SK-N-SH treated with all-trans-retinoic acid at 6 μM for 48 hours (cell line): ENCODE data around the gene CTIF.

ENCODE experiments used
- ISL1 ChIP-seq: fragments of 250-450 bp; sonication (Bioruptor Pico); IDR thresholded peaks from 2 replicates; pipeline ENCODE4 v2.1.2; 2022; ENCODE audit warnings: mild to moderate bottlenecking, moderate library complexity
- PATZ1 ChIP-seq: fragments of 250-450 bp; sonication (Bioruptor Pico); IDR thresholded peaks from 2 replicates; pipeline ENCODE4 v1.8.0; 2020; ENCODE audit warnings: mild to moderate bottlenecking, moderate library complexity, borderline replicate concordance
- SNAI2 ChIP-seq: fragments of 250-450 bp; sonication (Bioruptor Pico); IDR thresholded peaks from 2 replicates; pipeline ENCODE4 v1.5.0; 2020; ENCODE audit warnings: mild to moderate bottlenecking, moderate library complexity
- TSHZ2 ChIP-seq: fragments of 250-450 bp; sonication (Bioruptor Pico); IDR thresholded peaks from 2 replicates; pipeline ENCODE4 v1.5.0; 2020; ENCODE audit warnings: mild to moderate bottlenecking, moderate library complexity
- ZFP3 ChIP-seq: fragments of 250-450 bp; sonication (Bioruptor Pico); IDR thresholded peaks from 2 replicates; pipeline ENCODE4 v1.5.0; 2020; ENCODE audit warnings: mild to moderate bottlenecking, moderate library complexity
- ZNF565 ChIP-seq: fragments of 450-650 bp; formaldehyde crosslinking; conservative IDR thresholded peaks from 2 replicates; pipeline ENCODE4 v1.5.0; 2020; ENCODE audit warnings: low read depth, mild to moderate bottlenecking, moderate library complexity

- TF ChIP-seq ZFP3 = no peak
- TF ChIP-seq PATZ1 (CRISPR knock-in tag) = no peak
- TF ChIP-seq TSHZ2 (CRISPR knock-in tag) = no peak
- TF ChIP-seq ZNF565 (CRISPR knock-in tag) = no peak
- TF ChIP-seq SNAI2 = no peak
- TF ChIP-seq ISL1 (CRISPR knock-in tag) = no peak
Observed at GRCh38 chr18:48776641-48777025, 237.8 kb downstream of the CTIF start.
